Stimulated activated CD4-positive, alpha-beta T cell treated with anti-CD3 and anti-CD28 coated beads, Interleukin-2, amount 100 ng/mL, for 48 hours (primary cell): ENCODE measurements around the gene TUBG1.
A peak's percentile ranks its signal among the peaks of the same experiment; 100 is the strongest.

Source experiments
- DNase-seq, 2 donors: peaks; one replicate each; pipeline ENCODE4 v3.0.0-alpha.2; 2020

TUBG1 gene

GRCh38 chr17:42609182-42609813, at the start of gene TUBG1, which contains the start of gene RETREG3:
TSS of gene TUBG1 (plus strand) at chr17:42609683. CDS start at chr17:42609738, 55 bp downstream.
TSS of gene RETREG3 (minus strand) at chr17:42609374. CDS start at chr17:42609324, 50 bp downstream.
- DNase-seq, result peak; percentile 98

GRCh38 chr17:42560246-42560645, 49.2 kb upstream of the TUBG1 start:
- no peak for DNase-seq

- DNase-seq, result peak; percentile 91 to 94
These were observed 47.5 kb upstream of the TUBG1 start, which contains the start of gene COASY for GRCh38 chr17:42561897-42562387. TSS of gene COASY (plus strand) at chr17:42562148. CDS start at chr17:42562623, 475 bp downstream.

GRCh38 chr17:42562388-42563142, 46.9 kb upstream of the TUBG1 start:
- no peak for DNase-seq

GRCh38 chr17:42563143-42563509, 46.4 kb upstream of the TUBG1 start:
- no peak for DNase-seq

GRCh38 chr17:42563543-42563942, 45.9 kb upstream of the TUBG1 start:
- DNase-seq, result no peak

GRCh38 chr17:42563950-42564349, 45.5 kb upstream of the TUBG1 start:
- DNase-seq, result no peak

- DNase-seq, result no peak
These were observed 44.5 kb upstream of the TUBG1 start for GRCh38 chr17:42564815-42565522.

- no peak for DNase-seq
These were observed 43.8 kb upstream of the TUBG1 start for GRCh38 chr17:42565523-42566214.

GRCh38 chr17:42566215-42566882, 43.1 kb upstream of the TUBG1 start:
- DNase-seq, result no peak

GRCh38 chr17:42566883-42567573, 42.5 kb upstream of the TUBG1 start, which contains the start of gene MLX:
TSS of gene MLX (plus strand) at chr17:42567100. CDS start at chr17:42567125, 25 bp downstream.
- DNase-seq, result peak; percentile 89 to 92

- DNase-seq, result no peak
These were observed 41.0 kb upstream of the TUBG1 start for GRCh38 chr17:42568341-42569111.

GRCh38 chr17:42571435-42572225, 37.9 kb upstream of the TUBG1 start:
- no peak for DNase-seq

- DNase-seq, result no peak
These were observed 36.4 kb upstream of the TUBG1 start for GRCh38 chr17:42573095-42573494.

- no peak for DNase-seq
These were observed 35.0 kb upstream of the TUBG1 start for GRCh38 chr17:42574463-42574862.

GRCh38 chr17:42577140-42577531, 32.3 kb upstream of the TUBG1 start:
- DNase-seq, result no peak

- peak; percentile 93 to 94 for DNase-seq
These were observed 31.8 kb upstream of the TUBG1 start, which contains the start of gene PSMC3IP for GRCh38 chr17:42577532-42578281. TSS of gene PSMC3IP (minus strand) at chr17:42577729. CDS start at chr17:42577686, 43 bp downstream.

GRCh38 chr17:42578282-42578869, 31.1 kb upstream of the TUBG1 start:
- peak; percentile 63 to 73 for DNase-seq
